Upper lobe of left lung (tissue), 4 donors: ENCODE results near the gene ACVR1B.

ENCODE experiments used
- EP300 ChIP-seq, 4 donors: sonication (generic); formaldehyde crosslinking; IDR thresholded peaks; one replicate each; pipeline ENCODE4 v1.5.1; 2017; ENCODE audit warnings: antibody characterized with exemption in 4 of 4, control low read depth in 2 of 4
- POLR2A ChIP-seq, 4 donors: fragments of 450-650 bp; IDR thresholded peaks; one replicate each; pipeline ENCODE4 v1.5.1; 2016 to 2017; ENCODE audit warnings: antibody characterized with exemption in 4 of 4, mild to moderate bottlenecking in 2 of 4
- TF ChIP-seq, protein P1 (sequence below), 6 experiments: fragments of 450-650 bp in 4 of 6; fragments of 200-600 bp in 2 of 6; sonication (generic) in 2 of 6; IDR thresholded peaks; one replicate each; pipeline ENCODE4 v1.5.1; 2016 to 2019; ENCODE audit warnings: antibody characterized with exemption in 6 of 6

DNA sequence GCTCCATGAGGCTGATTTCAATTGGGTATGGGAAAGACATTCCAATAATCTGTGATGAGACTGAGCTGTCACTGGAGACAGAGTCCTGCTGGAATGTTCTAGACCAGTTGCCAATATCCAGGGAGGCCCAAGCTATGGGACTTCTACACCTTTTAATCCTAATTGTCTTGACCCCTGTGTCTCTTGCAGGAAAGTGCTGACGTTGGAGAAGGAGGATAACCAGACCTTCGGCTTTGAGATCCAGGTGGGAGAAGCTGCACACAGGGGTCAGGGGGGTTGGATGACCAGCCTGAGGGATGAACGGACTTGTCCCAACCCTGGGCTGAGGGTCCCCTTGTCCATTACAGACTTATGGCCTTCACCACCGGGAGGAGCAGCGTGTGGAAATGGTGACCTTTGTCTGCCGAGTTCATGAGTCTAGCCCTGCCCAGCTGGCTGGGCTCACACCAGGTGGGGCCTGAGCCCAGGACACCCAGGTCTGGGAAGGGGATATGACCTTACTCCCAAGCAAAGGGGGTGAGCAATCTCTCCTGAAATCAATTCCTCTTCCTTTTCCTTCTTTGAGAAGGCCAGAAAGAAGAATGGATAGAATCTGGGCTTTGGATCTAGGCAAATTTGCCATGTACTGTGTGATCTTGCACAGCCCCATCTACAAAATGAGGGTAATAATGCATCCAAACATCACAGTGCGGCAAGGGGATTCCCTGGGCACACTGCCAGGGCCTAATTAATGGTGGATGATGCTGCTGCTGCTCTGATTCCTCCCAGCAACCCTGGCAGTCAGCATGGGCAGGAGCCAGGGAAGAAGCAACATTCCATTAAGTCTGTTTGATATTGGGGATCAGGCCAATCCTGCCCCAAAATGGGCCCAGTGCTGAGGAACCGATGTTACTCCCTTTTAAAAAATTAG, 59.4 kb downstream of the ACVR1B start:
- TF ChIP-seq, protein P1, sequence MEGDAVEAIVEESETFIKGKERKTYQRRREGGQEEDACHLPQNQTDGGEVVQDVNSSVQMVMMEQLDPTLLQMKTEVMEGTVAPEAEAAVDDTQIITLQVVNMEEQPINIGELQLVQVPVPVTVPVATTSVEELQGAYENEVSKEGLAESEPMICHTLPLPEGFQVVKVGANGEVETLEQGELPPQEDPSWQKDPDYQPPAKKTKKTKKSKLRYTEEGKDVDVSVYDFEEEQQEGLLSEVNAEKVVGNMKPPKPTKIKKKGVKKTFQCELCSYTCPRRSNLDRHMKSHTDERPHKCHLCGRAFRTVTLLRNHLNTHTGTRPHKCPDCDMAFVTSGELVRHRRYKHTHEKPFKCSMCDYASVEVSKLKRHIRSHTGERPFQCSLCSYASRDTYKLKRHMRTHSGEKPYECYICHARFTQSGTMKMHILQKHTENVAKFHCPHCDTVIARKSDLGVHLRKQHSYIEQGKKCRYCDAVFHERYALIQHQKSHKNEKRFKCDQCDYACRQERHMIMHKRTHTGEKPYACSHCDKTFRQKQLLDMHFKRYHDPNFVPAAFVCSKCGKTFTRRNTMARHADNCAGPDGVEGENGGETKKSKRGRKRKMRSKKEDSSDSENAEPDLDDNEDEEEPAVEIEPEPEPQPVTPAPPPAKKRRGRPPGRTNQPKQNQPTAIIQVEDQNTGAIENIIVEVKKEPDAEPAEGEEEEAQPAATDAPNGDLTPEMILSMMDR (IDR thresholded peaks at IDR 0.05): no peak
- TF ChIP-seq POLR2A (IDR thresholded peaks at IDR 0.05) (no peak), EP300 (IDR thresholded peaks at IDR 0.05) (no peak)
